GM12891 (cell line): ENCODE measurements around the gene CLIC1.

Source experiments
- POLR2A ChIP-seq: IDR thresholded peaks from 2 replicates; pipeline ENCODE4 v1.6.1; 2011; ENCODE audit warnings: low read depth, low read length, control low read depth
- POLR2AphosphoS5 ChIP-seq: IDR thresholded peaks from 2 replicates; pipeline ENCODE4 v1.6.1; 2011; ENCODE audit warnings: low read depth, low read length, control low read depth
- SPI1 ChIP-seq: IDR thresholded peaks from 2 replicates; pipeline ENCODE4 v1.6.1; 2011; ENCODE audit warnings: low read depth, low read length, control low read depth
- TAF1 ChIP-seq: IDR thresholded peaks from 2 replicates; pipeline ENCODE4 v1.6.1; 2011; ENCODE audit warnings: low read depth, low read length, control low read depth

- no peak for TF ChIP-seq POLR2AphosphoS5
- TF ChIP-seq SPI1: no peak
- no peak for TF ChIP-seq POLR2A
- TF ChIP-seq TAF1: no peak
These were observed 30.4 kb downstream of the CLIC1 start for GRCh38 chr6:31705931-31706330.
